ENCODE data around the gene CABLES2. TPM values are rescaled to one million over a fixed set of nuclear protein-coding genes. Genes with fewer than 3 reads are reported as not detected.

CABLES2 gene
- total and polyA plus RNA-seq, 9 of the 15 experiments (the other 6 are each of a cell fraction or from before 2014, with no cell fraction given) = 0.46 to 4.2 (median 1.6) TPM

DNA sequence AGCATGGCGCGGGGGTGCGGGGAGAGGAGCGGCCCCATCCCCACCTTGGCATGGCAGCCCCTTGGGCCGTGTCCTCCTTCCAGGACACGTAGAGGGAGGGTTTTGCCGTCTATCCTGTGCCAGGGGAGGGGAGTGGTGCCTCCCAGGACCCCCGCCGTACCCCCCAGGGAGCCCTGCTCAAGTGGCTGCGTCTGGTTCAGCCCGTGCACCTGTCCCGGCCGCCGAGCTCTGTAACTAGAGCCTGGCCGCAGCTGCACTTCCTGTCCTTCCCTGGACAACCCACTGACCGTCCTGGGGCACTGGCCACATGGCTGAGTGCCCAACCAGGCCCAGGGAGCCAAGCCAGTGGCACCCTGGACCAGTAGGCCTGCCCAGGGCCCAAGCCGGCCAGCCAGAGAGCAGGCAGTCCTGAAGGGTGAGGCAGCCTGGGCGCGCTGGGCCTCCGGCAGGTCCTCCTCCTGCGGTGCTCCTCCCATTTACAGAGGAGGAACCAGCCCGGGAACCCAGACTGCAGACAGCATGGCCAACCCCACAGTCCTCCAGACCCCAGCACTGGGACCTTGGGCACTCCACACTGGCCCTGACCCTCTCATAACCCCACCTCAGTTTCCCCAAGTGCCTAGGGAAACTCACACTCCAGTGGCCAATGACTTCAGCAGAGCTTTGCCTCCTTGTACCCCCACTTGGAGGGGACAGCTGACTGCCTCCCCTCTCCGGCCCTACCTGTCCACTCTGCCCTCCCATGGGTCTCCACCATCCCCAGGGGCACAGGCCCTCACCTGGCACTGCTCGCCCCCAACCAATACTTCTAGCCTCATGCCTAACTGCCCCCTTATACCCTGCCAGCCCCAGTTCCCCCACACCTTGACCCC, 48.7 kb downstream of the CABLES2 start:
- DNase-seq (ENCODE audit: extremely low read depth in 1 of 4, low spot score in 3 of 4) = peak; percentile 46 to 68 (median 56)
- peak overlapping the region; percentile 89 to 93 for H3K9ac ChIP-seq (ENCODE audit: insufficient read depth in 1 of 2, low read depth in 2 of 2, low read length in 2 of 2)
- peak overlapping the region; percentile 97 for H3K4me2 ChIP-seq (ENCODE audit: insufficient read depth, low read length)
- peak overlapping the region; percentile 92 for H3K27ac ChIP-seq (ENCODE audit: extremely low read depth, low read depth, low read length)
- intact Hi-C loops (cut with micrococcal nuclease) = loop anchor here (2.0 kb wide), 1 partner anchor 38 kb away; no protein-coding TSS in a partner anchor
- peak overlapping the region; percentile 57 for H2AFZ ChIP-seq (ENCODE audit: low read depth, low read length)
- in situ Hi-C loops (cut with MboI) = no loop called here
- POLR2A ChIA-PET = interaction anchor here (0.7 to 2.2 kb wide), 8 partner anchors 8 to 237 kb away, joined by 3 to 7 read pairs (median 4); partner anchors contain the start of genes ADRM1 and LAMA5
- peak overlapping the region; percentile 42 for H3K4me3 ChIP-seq
- no peaks in the 10 kb centered on the region for H3K27me3 ChIP-seq (ENCODE audit: control insufficient read depth in 2 of 2, insufficient read depth in 2 of 2, low read length in 2 of 2)
- BruUV-seq (replicated peaks) = TSS peak; percentile 25
- peaks cover 30 to 92% of the 10 kb centered on the region in 2 experiments for H3K4me1 ChIP-seq (replicated peaks in 1 of 2; ENCODE audit: control insufficient read depth in 2 of 2, insufficient read depth in 2 of 2, low read length in 2 of 2)
- ATAC-seq = peak; percentile 68
- 0 out of 2 replicates have a peak, but pooled peaks cover 3% of the 10 kb centered on the region for H4K20me1 ChIP-seq (replicated peaks; ENCODE audit: control insufficient read depth, insufficient read depth, low read length)
- H3K9me3 ChIP-seq (replicated peaks; ENCODE audit: control insufficient read depth, insufficient read depth, low read depth, low read length) = no peaks in the 10 kb centered on the region
- peaks cover 64% of the 10 kb centered on the region for H3K79me2 ChIP-seq (ENCODE audit: control insufficient read depth, insufficient read depth, low read length)
- no peaks in the 10 kb centered on the region for H3K9me1 ChIP-seq (ENCODE audit: control insufficient read depth, insufficient read depth, low read length)
- FAIRE-seq = no peak
- peaks cover 59% of the 10 kb centered on the region; the same call in 1 of the 3 replicates for H3K36me3 ChIP-seq (ENCODE audit: control insufficient read depth, insufficient read depth, low read length)
- WGBS (ENCODE audit: insufficient coverage, low coverage, missing lambda C conversion rate) = 19% methylated on average over 20 of the region's 24 CpGs
- CTCF ChIA-PET (ENCODE audit: low intra/inter-chr PET ratio) = no interaction called here
- TF ChIP-seq HDAC1 (IDR thresholded peaks at IDR 0.05) (0 out of 4 replicates have a peak, but pooled peaks of 1 of the 2 experiments have one; percentile 8), MYC (IDR thresholded peaks at IDR 0.05; ENCODE audit: low read depth, low read length) (0 out of 2 replicates have a peak, but pooled peaks have one; percentile 32), MYC (CRISPR knock-in tag; IDR thresholded peaks at IDR 0.05; ENCODE audit: borderline replicate concordance, low read depth) (no peak), ZNF12 (CRISPR knock-in tag; IDR thresholded peaks at IDR 0.05) (0 out of 2 replicates have a peak, but pooled peaks have one; percentile 12), POLR2G (IDR thresholded peaks at IDR 0.05; ENCODE audit: low read depth, low read length) (peak; percentile 65), NFRKB (IDR thresholded peaks at IDR 0.05; ENCODE audit: low read depth) (0 out of 2 replicates have a peak, but pooled peaks have one; percentile 62), ZBTB17 (CRISPR knock-in tag; IDR thresholded peaks at IDR 0.05) (no peak), ETV1 (tag; conservative IDR thresholded peaks at IDR 0.05; ENCODE audit: low read depth) (0 out of 2 replicates have a peak, but pooled peaks have one; percentile 23)
- TF ChIP-seq, protein P1, sequence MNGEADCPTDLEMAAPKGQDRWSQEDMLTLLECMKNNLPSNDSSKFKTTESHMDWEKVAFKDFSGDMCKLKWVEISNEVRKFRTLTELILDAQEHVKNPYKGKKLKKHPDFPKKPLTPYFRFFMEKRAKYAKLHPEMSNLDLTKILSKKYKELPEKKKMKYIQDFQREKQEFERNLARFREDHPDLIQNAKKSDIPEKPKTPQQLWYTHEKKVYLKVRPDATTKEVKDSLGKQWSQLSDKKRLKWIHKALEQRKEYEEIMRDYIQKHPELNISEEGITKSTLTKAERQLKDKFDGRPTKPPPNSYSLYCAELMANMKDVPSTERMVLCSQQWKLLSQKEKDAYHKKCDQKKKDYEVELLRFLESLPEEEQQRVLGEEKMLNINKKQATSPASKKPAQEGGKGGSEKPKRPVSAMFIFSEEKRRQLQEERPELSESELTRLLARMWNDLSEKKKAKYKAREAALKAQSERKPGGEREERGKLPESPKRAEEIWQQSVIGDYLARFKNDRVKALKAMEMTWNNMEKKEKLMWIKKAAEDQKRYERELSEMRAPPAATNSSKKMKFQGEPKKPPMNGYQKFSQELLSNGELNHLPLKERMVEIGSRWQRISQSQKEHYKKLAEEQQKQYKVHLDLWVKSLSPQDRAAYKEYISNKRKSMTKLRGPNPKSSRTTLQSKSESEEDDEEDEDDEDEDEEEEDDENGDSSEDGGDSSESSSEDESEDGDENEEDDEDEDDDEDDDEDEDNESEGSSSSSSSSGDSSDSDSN (IDR thresholded peaks at IDR 0.05; ENCODE audit: borderline replicate concordance in 1 of 2, low read depth in 2 of 2, low read length in 2 of 2) = 0 out of 4 replicates have a peak, but pooled peaks of 1 of the 2 experiments have one; percentile 50
- TF ChIP-seq, protein P2, sequence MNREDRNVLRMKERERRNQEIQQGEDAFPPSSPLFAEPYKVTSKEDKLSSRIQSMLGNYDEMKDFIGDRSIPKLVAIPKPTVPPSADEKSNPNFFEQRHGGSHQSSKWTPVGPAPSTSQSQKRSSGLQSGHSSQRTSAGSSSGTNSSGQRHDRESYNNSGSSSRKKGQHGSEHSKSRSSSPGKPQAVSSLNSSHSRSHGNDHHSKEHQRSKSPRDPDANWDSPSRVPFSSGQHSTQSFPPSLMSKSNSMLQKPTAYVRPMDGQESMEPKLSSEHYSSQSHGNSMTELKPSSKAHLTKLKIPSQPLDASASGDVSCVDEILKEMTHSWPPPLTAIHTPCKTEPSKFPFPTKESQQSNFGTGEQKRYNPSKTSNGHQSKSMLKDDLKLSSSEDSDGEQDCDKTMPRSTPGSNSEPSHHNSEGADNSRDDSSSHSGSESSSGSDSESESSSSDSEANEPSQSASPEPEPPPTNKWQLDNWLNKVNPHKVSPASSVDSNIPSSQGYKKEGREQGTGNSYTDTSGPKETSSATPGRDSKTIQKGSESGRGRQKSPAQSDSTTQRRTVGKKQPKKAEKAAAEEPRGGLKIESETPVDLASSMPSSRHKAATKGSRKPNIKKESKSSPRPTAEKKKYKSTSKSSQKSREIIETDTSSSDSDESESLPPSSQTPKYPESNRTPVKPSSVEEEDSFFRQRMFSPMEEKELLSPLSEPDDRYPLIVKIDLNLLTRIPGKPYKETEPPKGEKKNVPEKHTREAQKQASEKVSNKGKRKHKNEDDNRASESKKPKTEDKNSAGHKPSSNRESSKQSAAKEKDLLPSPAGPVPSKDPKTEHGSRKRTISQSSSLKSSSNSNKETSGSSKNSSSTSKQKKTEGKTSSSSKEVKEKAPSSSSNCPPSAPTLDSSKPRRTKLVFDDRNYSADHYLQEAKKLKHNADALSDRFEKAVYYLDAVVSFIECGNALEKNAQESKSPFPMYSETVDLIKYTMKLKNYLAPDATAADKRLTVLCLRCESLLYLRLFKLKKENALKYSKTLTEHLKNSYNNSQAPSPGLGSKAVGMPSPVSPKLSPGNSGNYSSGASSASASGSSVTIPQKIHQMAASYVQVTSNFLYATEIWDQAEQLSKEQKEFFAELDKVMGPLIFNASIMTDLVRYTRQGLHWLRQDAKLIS (CRISPR knock-in tag; IDR thresholded peaks at IDR 0.05) = 0 out of 2 replicates have a peak, but pooled peaks have one; percentile 46
- TF ChIP-seq, protein P3, sequence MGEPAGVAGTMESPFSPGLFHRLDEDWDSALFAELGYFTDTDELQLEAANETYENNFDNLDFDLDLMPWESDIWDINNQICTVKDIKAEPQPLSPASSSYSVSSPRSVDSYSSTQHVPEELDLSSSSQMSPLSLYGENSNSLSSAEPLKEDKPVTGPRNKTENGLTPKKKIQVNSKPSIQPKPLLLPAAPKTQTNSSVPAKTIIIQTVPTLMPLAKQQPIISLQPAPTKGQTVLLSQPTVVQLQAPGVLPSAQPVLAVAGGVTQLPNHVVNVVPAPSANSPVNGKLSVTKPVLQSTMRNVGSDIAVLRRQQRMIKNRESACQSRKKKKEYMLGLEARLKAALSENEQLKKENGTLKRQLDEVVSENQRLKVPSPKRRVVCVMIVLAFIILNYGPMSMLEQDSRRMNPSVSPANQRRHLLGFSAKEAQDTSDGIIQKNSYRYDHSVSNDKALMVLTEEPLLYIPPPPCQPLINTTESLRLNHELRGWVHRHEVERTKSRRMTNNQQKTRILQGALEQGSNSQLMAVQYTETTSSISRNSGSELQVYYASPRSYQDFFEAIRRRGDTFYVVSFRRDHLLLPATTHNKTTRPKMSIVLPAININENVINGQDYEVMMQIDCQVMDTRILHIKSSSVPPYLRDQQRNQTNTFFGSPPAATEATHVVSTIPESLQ (CRISPR knock-in tag; IDR thresholded peaks at IDR 0.05) = 0 out of 2 replicates have a peak, but pooled peaks have one; percentile 4

All from K562 (cell line).